K562 (cell line): Measurements from ENCODE around the gene RYR3. TPM values are rescaled to one million over a fixed set of nuclear protein-coding genes. Genes with fewer than 3 reads are reported as not detected.

Source experiments
- ATAC-seq: fragments of 200-7000 bp; cut with Tn5 transposase; 3 replicates; pipeline ENCODE4 v1.9.1; 2020; ENCODE audit warnings: moderate library complexity
- BruUV-seq: library from RNA; stranded (reverse); fragments of 400-500 nt; replicated peaks from 2 replicates; lab custom pipeline; 2021; lab: Mats Ljungman, UMichigan
- CTCF ChIA-PET: fragments of 300-600 bp; formaldehyde crosslinking; extraction: SDS; loops from one replicate; lab custom pipeline; 2021; ENCODE audit warnings: low intra/inter-chr PET ratio; lab: Yijun Ruan, JAX
- POLR2A ChIA-PET: fragments of 300-600, 350-650 bp; sonication (Branson Sonifier 250); formaldehyde crosslinking; extraction: SDS; loops from one replicate; lab custom pipeline; 2021; ENCODE audit warnings: antibody characterized with exemption, inconsistent platforms; lab: Yijun Ruan, JAX
- DNase-seq, 4 experiments: peaks; one replicate each; pipeline versions ENCODE4 v3.0.0 to v3.0.0-alpha.2; 2011 to 2018; ENCODE audit warnings: low spot score in 3 of 4, mixed read lengths in 3 of 4; ENCODE audit errors: extremely low read depth in 1 of 4
- FAIRE-seq: peaks from 2 replicates; lab custom pipeline; 2011; peaks lifted over from hg19 to GRCh38; lab: Jason Lieb, UNC
- H2AFZ ChIP-seq: 2 replicates; pipeline ENCODE4 v1.6.0; 2011; ENCODE audit warnings: low read depth, low read length, control low read depth, inconsistent platforms
- H3K27ac ChIP-seq: fragments of 200-600 bp; 3 replicates; pipeline ENCODE4 v1.8.0; 2011; ENCODE audit warnings: low read depth, mild to moderate bottlenecking, control low read depth, inconsistent platforms, low read length, moderate library complexity, mixed read lengths; ENCODE audit errors: extremely low read depth
- H3K27me3 ChIP-seq, 2 experiments: fragments of 300-600 bp in 1 of 2; 2 replicates in 1 of 2; 3 replicates in 1 of 2; pipeline versions ENCODE4 v1.6.0 to v1.8.0; 2011; ENCODE audit warnings: inconsistent platforms in 2 of 2, low read length in 2 of 2, mild to moderate bottlenecking in 1 of 2, mixed read lengths in 1 of 2, moderate library complexity in 1 of 2; ENCODE audit not compliant: control insufficient read depth in 2 of 2, insufficient read depth in 2 of 2
- H3K36me3 ChIP-seq: fragments of 300-600 bp; 3 replicates; pipeline ENCODE4 v1.8.0; 2011; ENCODE audit warnings: mild to moderate bottlenecking, low read length, inconsistent platforms; ENCODE audit not compliant: control insufficient read depth, insufficient read depth
- H3K4me1 ChIP-seq, 2 experiments: fragments of 200-600 bp in 1 of 2; replicated peaks in 1 of 2; 2 replicates in 1 of 2; 3 replicates in 1 of 2; pipeline versions ENCODE4 v1.5.1 to v1.8.0; 2011; ENCODE audit warnings: inconsistent platforms in 2 of 2, low read length in 2 of 2, mild to moderate bottlenecking in 1 of 2, mixed read lengths in 1 of 2, moderate library complexity in 1 of 2; ENCODE audit not compliant: control insufficient read depth in 2 of 2, insufficient read depth in 2 of 2
- H3K4me2 ChIP-seq: 2 replicates; pipeline ENCODE4 v1.6.1; 2011; ENCODE audit warnings: low read length, control low read depth, inconsistent platforms, mixed read lengths; ENCODE audit not compliant: insufficient read depth
- H3K4me3 ChIP-seq: fragments of 200-600 bp; sonication (generic), shearing (Covaris generic); 2 replicates; pipeline ENCODE4 v1.5.1; 2016; ENCODE audit warnings: control low read depth, inconsistent platforms
- H3K79me2 ChIP-seq: fragments of 200-600 bp; 3 replicates; pipeline ENCODE4 v1.8.0; 2011; ENCODE audit warnings: low read length, inconsistent platforms; ENCODE audit not compliant: control insufficient read depth, insufficient read depth
- H3K9ac ChIP-seq, 2 experiments: 2 replicates each; pipeline versions ENCODE4 v1.6.0 to v1.6.1; 2011; ENCODE audit warnings: low read depth in 2 of 2, low read length in 2 of 2, control low read depth in 1 of 2, inconsistent platforms in 1 of 2, mild to moderate bottlenecking in 1 of 2, mixed read lengths in 1 of 2; ENCODE audit not compliant: insufficient read depth in 1 of 2
- H3K9me1 ChIP-seq: one replicate; pipeline ENCODE4 v1.6.0; 2011; ENCODE audit warnings: inconsistent platforms, mild to moderate bottlenecking, low read length, moderate library complexity; ENCODE audit not compliant: control insufficient read depth, insufficient read depth
- H3K9me3 ChIP-seq: replicated peaks from 2 replicates; pipeline ENCODE4 v1.5.1; 2011; ENCODE audit warnings: low read depth, low read length, inconsistent platforms; ENCODE audit not compliant: control insufficient read depth, insufficient read depth
- H4K20me1 ChIP-seq: replicated peaks from 2 replicates; pipeline ENCODE4 v1.6.1; 2011; ENCODE audit warnings: low read length, inconsistent platforms, mixed read lengths; ENCODE audit not compliant: control insufficient read depth, insufficient read depth
- CC2D1A ChIP-seq: fragments of 450-650 bp; IDR thresholded peaks from 2 replicates; pipeline ENCODE4 v1.6.1; 2017; ENCODE audit warnings: mild to moderate bottlenecking
- CXXC5 ChIP-seq: fragments of 250-450 bp; sonication (Bioruptor Pico); IDR thresholded peaks from 2 replicates; pipeline ENCODE4 v1.8.0; 2022; ENCODE audit warnings: inconsistent platforms, mild to moderate bottlenecking, moderate library complexity
- ILF3 ChIP-seq: fragments of 450-650 bp; IDR thresholded peaks from 2 replicates; pipeline ENCODE4 v1.6.1; 2018; ENCODE audit warnings: antibody characterized with exemption, mild to moderate bottlenecking, moderate library complexity, borderline replicate concordance
- MED1 ChIP-seq: sonication (generic); formaldehyde crosslinking; IDR thresholded peaks from 2 replicates; pipeline ENCODE4 v1.8.1; 2023; ENCODE audit warnings: missing genetic modification reagents, borderline replicate concordance
- SMARCE1 ChIP-seq: fragments of 450-650 bp; IDR thresholded peaks from 2 replicates; pipeline ENCODE4 v1.7.1; 2016; ENCODE audit warnings: mild to moderate bottlenecking
- ZBTB1 ChIP-seq: sonication (generic); formaldehyde crosslinking; IDR thresholded peaks from 2 replicates; pipeline ENCODE4 v1.8.1; 2023; ENCODE audit warnings: missing genetic modification reagents, low read depth, mild to moderate bottlenecking, borderline replicate concordance
- WGBS: fragments of 100-300 bp; shearing (Covaris generic); methylation state at CpG from one replicate; pipeline ENCODE4 v1.1.6; 2016; ENCODE audit warnings: low coverage, mixed read lengths; ENCODE audit not compliant: insufficient coverage; ENCODE audit errors: missing lambda C conversion rate; 5-methylcytosine and 5-hydroxymethylcytosine counted together
- in situ Hi-C: fragments of 300-500 bp; cut with MboI; formaldehyde crosslinking; loops from 4 replicates; pipeline ENCODE4 v1.15.0; 2018; ENCODE audit warnings: inconsistent platforms, mixed read lengths
- intact Hi-C: fragments of 100-400 bp; cut with micrococcal nuclease; formaldehyde crosslinking; loops from 2 replicates; pipeline ENCODE4 v1.14.2; 2022
- polyA plus RNA-seq, 8 experiments: library from polyadenylated mRNA; depleted of rRNA in 4 of 8; stranded (reverse) in 5 of 8; unstranded in 3 of 8; fragments of >200 nt; fragmentation: Nextera tagmentation in 2 of 8; fragmentation: Illumina TruSeq in 1 of 8; extraction: Ambion mirVana in 2 of 8; extraction: Trizol in 1 of 8; gene quantifications; 2 replicates each; pipeline versions ENCODE4 v1.2.1 to v1.2.3, GENCODE V29; 2011 to 2014; ENCODE audit warnings: inconsistent platforms in 1 of 8, missing spikeins in 1 of 8
- total RNA-seq, 7 experiments: library from RNA; depleted of rRNA in 6 of 7; stranded (reverse); fragments of >200 nt in 6 of 7; fragmentation: Illumina TruSeq in 2 of 7; extraction: Trizol in 2 of 7; gene quantifications; 2 replicates each; pipeline versions ENCODE4 v1.2.1 to v1.2.3, GENCODE V29; 2011 to 2021; ENCODE audit warnings: low replicate concordance in 1 of 7
- TF ChIP-seq, protein P1 (sequence below): sonication (generic); formaldehyde crosslinking; IDR thresholded peaks from 2 replicates; pipeline ENCODE4 v1.8.1; 2022; ENCODE audit warnings: missing genetic modification reagents
- TF ChIP-seq, protein P2 (sequence below): fragments of 200-800 bp; sonication (Bioruptor generic); IDR thresholded peaks from 2 replicates; pipeline ENCODE4 v1.6.1; 2017; ENCODE audit warnings: missing genetic modification characterization, missing compliant biosample characterization

Gene RYR3
- total and polyA plus RNA-seq, 9 of the 15 experiments (the other 6 are each of a cell fraction or from before 2014, with no cell fraction given), result 0.04 TPM; not detected in 8

DNA sequence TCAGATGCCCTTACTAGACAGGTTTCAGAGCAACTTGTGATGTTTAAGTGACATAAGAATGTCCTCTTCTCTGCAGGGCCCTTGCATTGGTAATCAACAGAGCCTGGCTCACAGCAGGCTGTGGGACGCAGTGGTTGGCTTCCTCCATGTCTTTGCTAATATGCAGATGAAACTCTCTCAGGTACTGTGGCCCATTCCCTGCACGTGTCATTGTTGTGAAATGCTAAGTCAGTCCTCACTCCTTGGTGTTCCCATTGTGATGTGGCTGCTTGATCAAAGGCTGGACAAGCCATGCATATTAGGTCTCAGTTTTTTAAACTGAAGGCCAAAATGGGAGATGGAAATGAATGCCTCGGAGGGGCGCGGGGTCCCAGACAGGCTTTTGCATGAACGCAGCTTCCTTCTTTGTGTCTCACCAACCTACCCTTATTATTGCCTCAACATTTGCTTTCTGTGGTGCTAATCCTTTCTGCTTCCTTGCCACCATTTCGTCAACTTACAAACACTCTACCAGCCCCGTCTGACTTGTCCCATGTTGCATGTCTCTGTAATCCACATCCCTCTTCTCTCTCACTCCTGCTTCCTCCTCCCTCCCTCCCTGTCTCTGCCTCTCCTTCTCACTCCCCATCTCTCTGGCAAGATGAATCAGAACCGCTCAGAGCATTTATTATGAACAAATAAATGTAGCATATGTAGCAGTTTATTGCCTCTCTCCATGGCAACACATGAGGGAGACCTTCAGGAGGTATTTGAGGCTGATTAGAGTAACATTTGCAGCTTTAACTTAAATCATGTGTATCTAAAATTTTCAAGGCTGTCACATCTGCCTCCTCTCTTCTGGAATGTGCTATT is 524.4 kb downstream of the RYR3 start:
- Histone ChIP-seq H3K36me3 (no peaks in the 10 kb centered on the region), H3K4me1 (no peaks in the 10 kb centered on the region), H3K27ac (no peak overlapping the region), H3K9me3 (no peaks in the 10 kb centered on the region), H2AFZ (no peak overlapping the region), H3K9ac (no peak overlapping the region), H3K9me1 (no peaks in the 10 kb centered on the region), H3K79me2 (no peaks in the 10 kb centered on the region), H3K4me2 (no peak overlapping the region), H4K20me1 (no peaks in the 10 kb centered on the region)
- FAIRE-seq, result no peak
- no peak for ATAC-seq
- no peak for DNase-seq
- WGBS, result 0% methylated on average over 9 of the region's 9 CpGs
- intact Hi-C loops, result no loop called here
- POLR2A ChIA-PET, result interaction anchor here (0.6 kb wide), 1 partner anchor 250 kb away, joined by 3 read pairs; no protein-coding TSS in a partner anchor
- TF ChIP-seq SMARCE1, result no peak
- TF ChIP-seq, protein P1, sequence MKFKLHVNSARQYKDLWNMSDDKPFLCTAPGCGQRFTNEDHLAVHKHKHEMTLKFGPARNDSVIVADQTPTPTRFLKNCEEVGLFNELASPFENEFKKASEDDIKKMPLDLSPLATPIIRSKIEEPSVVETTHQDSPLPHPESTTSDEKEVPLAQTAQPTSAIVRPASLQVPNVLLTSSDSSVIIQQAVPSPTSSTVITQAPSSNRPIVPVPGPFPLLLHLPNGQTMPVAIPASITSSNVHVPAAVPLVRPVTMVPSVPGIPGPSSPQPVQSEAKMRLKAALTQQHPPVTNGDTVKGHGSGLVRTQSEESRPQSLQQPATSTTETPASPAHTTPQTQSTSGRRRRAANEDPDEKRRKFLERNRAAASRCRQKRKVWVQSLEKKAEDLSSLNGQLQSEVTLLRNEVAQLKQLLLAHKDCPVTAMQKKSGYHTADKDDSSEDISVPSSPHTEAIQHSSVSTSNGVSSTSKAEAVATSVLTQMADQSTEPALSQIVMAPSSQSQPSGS (CRISPR knock-in tag), result no peak
- TF ChIP-seq MED1, result no peak
- no peak for TF ChIP-seq CXXC5 (CRISPR knock-in tag)
- TF ChIP-seq CC2D1A, result no peak
- TF ChIP-seq ILF3, result no peak
- TF ChIP-seq, protein P2, sequence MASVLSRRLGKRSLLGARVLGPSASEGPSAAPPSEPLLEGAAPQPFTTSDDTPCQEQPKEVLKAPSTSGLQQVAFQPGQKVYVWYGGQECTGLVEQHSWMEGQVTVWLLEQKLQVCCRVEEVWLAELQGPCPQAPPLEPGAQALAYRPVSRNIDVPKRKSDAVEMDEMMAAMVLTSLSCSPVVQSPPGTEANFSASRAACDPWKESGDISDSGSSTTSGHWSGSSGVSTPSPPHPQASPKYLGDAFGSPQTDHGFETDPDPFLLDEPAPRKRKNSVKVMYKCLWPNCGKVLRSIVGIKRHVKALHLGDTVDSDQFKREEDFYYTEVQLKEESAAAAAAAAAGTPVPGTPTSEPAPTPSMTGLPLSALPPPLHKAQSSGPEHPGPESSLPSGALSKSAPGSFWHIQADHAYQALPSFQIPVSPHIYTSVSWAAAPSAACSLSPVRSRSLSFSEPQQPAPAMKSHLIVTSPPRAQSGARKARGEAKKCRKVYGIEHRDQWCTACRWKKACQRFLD (CRISPR knock-in tag), result no peak
- no peak for TF ChIP-seq ZBTB1
- TF ChIP-seq, all 486 proteins: peak for 0
- CTCF ChIA-PET, result no interaction called here
- no TSS peak for BruUV-seq
- Histone ChIP-seq H3K27me3 (peaks cover 4 to 9% of the 10 kb centered on the region in 2 experiments; a peak in 2 of 5 replicates), H3K4me3 (no peak overlapping the region)
- in situ Hi-C loops, result no loop called here
